IMR-90 (cell line): ENCODE results near the gene FSIP1.

Source experiments
- BHLHE40 ChIP-seq: fragments of 150-350 bp; IDR thresholded peaks from 2 replicates; pipeline ENCODE4 v1.6.1; 2016; ENCODE audit warnings: mild to moderate bottlenecking, low read depth, low read length
- CTCF ChIP-seq: conservative IDR thresholded peaks from 2 replicates; pipeline ENCODE4 v1.5.1; 2012; ENCODE audit warnings: mild to moderate bottlenecking, low read depth, low read length, improper control_type of control experiment
- MAFK ChIP-seq: IDR thresholded peaks from 2 replicates; pipeline ENCODE4 v1.6.1; 2012; ENCODE audit warnings: low read depth, low read length, improper control_type of control experiment
- MAZ ChIP-seq: IDR thresholded peaks from 2 replicates; pipeline ENCODE4 v1.6.1; 2012; ENCODE audit warnings: low read depth, mild to moderate bottlenecking, low read length, improper control_type of control experiment, moderate library complexity, borderline replicate concordance
- POLR2A ChIP-seq: IDR thresholded peaks from 2 replicates; pipeline ENCODE4 v1.6.1; 2012; ENCODE audit warnings: mild to moderate bottlenecking, low read depth, low read length
- RCOR1 ChIP-seq: IDR thresholded peaks from 2 replicates; pipeline ENCODE4 v1.6.1; 2012; ENCODE audit warnings: mild to moderate bottlenecking, low read length, improper control_type of control experiment; ENCODE audit not compliant: insufficient replicate concordance
- SMC3 ChIP-seq: fragments of 150-350 bp; IDR thresholded peaks from 2 replicates; pipeline ENCODE4 v1.6.1; 2016; ENCODE audit warnings: low read depth, mild to moderate bottlenecking, antibody characterized with exemption, low read length, moderate library complexity

GRCh38 chr15:39629371-39629770 lies 153.3 kb downstream of the FSIP1 start:
- TF ChIP-seq CTCF: no peak
- no peak for TF ChIP-seq SMC3
- no peak for TF ChIP-seq MAFK
- TF ChIP-seq RCOR1: no peak
- TF ChIP-seq BHLHE40: 0 out of 2 replicates have a peak, but pooled peaks have one; percentile 14
- no peak for TF ChIP-seq POLR2A
- TF ChIP-seq MAZ: no peak
